Stimulated activated CD4-positive, alpha-beta T cell treated with anti-CD3 and anti-CD28 coated beads, Interleukin-15, amount 100 ng/mL, for 48 hours (primary cell): ENCODE measurements around the gene CCDC90B.

Experiments used
- DNase-seq, 2 donors: peaks; one replicate each; pipeline ENCODE4 v3.0.0-alpha.2; 2020; ENCODE audit warnings: low read depth in 2 of 2

Gene CCDC90B

DNA sequence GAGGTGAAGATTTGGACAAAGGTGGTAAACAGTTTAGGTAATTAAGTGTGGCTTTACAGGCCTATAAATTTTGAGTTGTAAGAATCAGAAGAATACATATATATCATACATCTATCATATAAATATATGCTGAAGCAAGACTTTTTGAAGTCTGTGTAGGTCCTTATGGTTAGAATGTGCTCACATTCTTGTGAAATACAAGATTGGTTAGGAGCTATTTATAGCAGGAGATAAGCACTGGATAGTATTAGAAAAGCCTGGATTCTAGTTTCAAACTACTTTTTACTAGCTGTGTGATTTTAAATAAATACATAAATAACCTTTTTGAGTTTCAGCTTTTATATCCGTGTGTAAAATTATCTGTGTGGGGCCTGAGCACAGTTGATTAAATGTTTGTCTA, 50.3 kb downstream of the CCDC90B start:
- DNase-seq, result no peak

DNA sequence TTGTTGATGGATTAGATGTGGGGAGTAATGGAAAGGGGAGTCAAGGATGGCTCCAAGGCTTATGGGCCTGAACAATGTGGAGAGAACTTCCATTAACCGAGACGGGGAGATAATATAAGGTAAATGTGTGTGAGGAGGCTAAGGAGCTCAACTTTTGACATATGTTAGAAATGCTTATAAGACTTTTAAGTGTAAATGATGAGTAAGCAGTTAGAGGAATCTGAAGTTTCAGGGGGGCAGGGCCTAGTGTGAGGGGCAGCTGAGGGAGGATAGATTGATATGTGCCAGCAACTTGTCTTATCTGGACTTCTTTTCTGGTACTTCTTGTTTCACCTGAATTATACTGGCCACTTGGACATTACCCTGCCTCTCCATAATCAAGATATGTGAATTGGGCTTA, 62.7 kb downstream of the CCDC90B start:
- DNase-seq, result no peak

DNA sequence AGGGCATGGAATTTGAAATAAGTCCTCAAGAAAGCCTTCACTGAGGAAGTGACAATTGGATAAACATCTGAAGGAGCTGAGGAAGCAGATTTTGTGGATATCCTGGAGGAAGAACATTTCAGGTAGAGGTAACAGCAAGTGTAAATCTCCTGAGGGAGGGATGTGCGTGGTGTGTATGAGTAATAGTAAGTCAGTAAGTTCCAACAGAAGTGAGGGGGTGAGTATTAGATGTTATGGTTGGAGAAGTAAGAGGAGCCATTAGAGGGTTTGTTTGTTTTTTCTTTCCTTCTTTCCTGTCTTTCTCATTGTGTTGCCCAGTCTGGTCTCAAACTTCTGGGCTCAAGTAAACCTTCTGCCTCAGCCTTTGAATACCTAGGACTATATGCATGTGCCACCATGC, 63.7 kb downstream of the CCDC90B start:
- DNase-seq, result no peak

DNA sequence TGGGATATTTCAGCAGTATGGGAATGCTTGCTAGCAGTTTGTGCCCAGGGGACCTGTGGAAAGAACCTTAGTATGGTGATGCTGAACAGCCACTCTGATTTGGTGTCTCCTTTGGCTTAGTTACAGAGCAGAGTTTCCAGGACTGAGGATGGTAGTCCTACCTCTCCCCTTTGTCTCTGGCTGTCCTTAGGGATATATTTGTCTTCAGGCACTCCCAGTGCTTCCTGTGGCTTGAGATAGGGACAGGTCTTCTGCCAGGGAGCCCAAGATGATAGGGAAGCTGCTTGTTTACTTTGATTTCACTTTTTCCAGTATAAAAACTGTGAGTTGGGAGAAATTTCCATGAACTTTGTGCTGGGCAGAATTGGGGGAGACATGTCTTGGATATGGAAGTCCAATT, 64.5 kb downstream of the CCDC90B start:
- DNase-seq, result no peak

DNA sequence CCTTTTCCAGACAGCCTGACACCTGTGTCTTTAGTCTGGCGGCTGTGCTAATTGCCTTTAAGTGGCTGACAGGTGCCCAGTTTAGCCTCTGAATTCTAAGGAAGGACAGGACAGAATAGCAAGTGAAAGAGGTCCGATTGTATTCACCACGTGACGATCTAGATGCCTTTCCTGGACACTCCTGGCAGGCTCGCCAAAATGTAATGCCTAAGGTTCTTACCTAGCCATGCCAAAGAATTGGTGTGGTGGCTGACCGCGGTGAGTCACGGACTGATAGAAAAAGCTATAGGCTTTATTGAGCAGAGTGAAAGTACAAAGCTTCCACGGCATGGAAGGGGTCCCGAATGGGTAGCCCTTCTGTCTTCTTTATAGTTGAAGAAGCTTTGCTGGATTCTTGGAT, 65.9 kb downstream of the CCDC90B start:
- no peak for DNase-seq

DNA sequence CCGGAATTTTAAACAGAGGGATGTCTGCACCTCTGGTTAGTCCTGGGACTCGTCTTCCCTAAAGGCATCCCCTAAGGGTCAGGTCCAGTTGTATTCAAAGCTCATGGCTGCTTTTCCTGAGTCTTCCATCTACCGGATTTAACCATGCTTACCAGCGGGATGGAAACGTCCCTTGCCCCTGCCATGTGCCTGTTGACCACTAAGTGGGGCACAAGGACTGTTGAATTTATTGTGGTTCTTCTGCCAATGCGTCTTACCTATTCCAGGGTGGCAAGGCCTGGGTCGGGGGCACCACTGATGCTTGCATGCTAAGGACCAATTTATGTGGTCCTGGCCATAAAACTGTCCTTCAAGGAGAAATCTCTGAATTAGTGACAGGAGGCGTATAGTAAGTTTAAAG, 67.1 kb downstream of the CCDC90B start:
- DNase-seq, result no peak
